Activated naive CD4-positive, alpha-beta T cell treated with anti-CD3 and anti-CD28 coated beads for 36 hours (primary cell): Measurements from ENCODE around the gene OR10J4. TPM values are rescaled to one million over a fixed set of nuclear protein-coding genes. Genes with fewer than 3 reads are reported as not detected.

Experiments
- CTCF ChIA-PET: fragments of 350-600 bp; sonication (Branson Sonifier 250); formaldehyde crosslinking; loops from one replicate; lab custom pipeline; 2021; ENCODE audit warnings: antibody characterized with exemption; lab: Charles Lee
- DNase-seq: peaks from one replicate; pipeline ENCODE4 v3.0.0-alpha.2; 2020
- H3K27ac Mint-ChIP-seq: one replicate; pipeline ENCODE4 v1.8.0; 2021; ENCODE audit warnings: mild to moderate bottlenecking, mixed read lengths
- H3K27me3 Mint-ChIP-seq: one replicate; pipeline ENCODE4 v1.8.0; 2021; ENCODE audit warnings: low read depth, mixed read lengths
- H3K36me3 Mint-ChIP-seq: one replicate; pipeline ENCODE4 v1.8.0; 2021; ENCODE audit warnings: low read depth, mixed read lengths
- H3K4me1 Mint-ChIP-seq: one replicate; pipeline ENCODE4 v1.8.0; 2021; ENCODE audit warnings: low read depth, mixed read lengths
- H3K4me3 Mint-ChIP-seq: one replicate; pipeline ENCODE4 v1.8.0; 2021; ENCODE audit warnings: mild to moderate bottlenecking, moderate library complexity, mixed read lengths
- H3K9me3 Mint-ChIP-seq: one replicate; pipeline ENCODE4 v1.8.0; 2021; ENCODE audit warnings: mixed read lengths
- intact Hi-C: fragments of 100-400 bp; cut with micrococcal nuclease; formaldehyde crosslinking; loops from one replicate; pipeline ENCODE4 v1.15.1; 2023
- total RNA-seq, 2 experiments: library from RNA; stranded (reverse); gene quantifications; one replicate each; pipeline ENCODE4 v1.2.3, GENCODE V29; 2021

OR10J4 gene
- total RNA-seq: not detected

DNA sequence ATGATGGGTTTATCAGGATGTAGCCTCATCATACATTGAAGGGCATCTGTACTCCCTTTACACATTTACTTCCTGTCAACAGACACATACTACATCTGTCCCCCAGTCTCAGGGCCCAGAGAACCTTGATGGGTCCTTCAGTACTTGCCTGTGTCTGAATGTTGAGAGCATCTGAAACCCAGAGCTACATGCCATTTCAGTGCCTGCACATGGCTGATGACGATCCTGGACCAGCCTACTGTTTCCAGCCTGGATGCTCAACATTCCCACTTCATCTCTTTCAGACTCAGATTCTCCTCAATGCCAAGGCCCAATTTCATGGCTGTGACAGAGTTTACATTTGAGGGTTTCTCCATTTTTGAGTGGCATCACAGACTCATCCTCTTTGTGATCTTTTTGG, at the start of gene OR10J4:
Gene OR10J4, plus strand, starts transcription at position 301 of the 400 bp plus-strand sequence.
- DNase-seq: no peak
- Mint-ChIP-seq H3K4me3 (no peak within 1 kb of the TSS), H3K27me3 (peaks cover 5% of the 10 kb centered on the region), H3K36me3 (no peaks in the 10 kb centered on the region), H3K9me3 (no peaks in the 10 kb centered on the region), H3K27ac (no peak within 1 kb of the TSS), H3K4me1 (no peaks in the 10 kb centered on the region)
- intact Hi-C loops: no loop called here
- CTCF ChIA-PET: no interaction called here

GRCh38 chr1:159406821-159407220, 25.2 kb upstream of the OR10J4 start:
- intact Hi-C loops: no loop called here
- H3K9me3 Mint-ChIP-seq: no peaks in the 10 kb centered on the region
- CTCF ChIA-PET: no interaction called here

GRCh38 chr1:159408862-159409400, 23.1 kb upstream of the OR10J4 start:
- H3K9me3 Mint-ChIP-seq: peaks cover 1% of the 10 kb centered on the region
- intact Hi-C loops: no loop called here
- no peak overlapping the region for H3K27ac Mint-ChIP-seq
- H3K36me3 Mint-ChIP-seq: no peaks in the 10 kb centered on the region
- H3K4me3 Mint-ChIP-seq: no peak overlapping the region
- no peak for DNase-seq
- no peaks in the 10 kb centered on the region for H3K4me1 Mint-ChIP-seq
- CTCF ChIA-PET: no interaction called here
- no peaks in the 10 kb centered on the region for H3K27me3 Mint-ChIP-seq

More at GRCh38 chr1:159406821-159407220, 25.2 kb upstream of the OR10J4 start:
- Mint-ChIP-seq H3K4me3 (no peak overlapping the region), H3K4me1 (no peaks in the 10 kb centered on the region), H3K27me3 (no peaks in the 10 kb centered on the region), H3K27ac (no peak overlapping the region), H3K36me3 (no peaks in the 10 kb centered on the region)
- DNase-seq: no peak

GRCh38 chr1:159421821-159422220, 10.2 kb upstream of the OR10J4 start:
- DNase-seq: no peak
- intact Hi-C loops: no loop called here
- no peak overlapping the region for H3K27ac Mint-ChIP-seq
- peaks cover 2% of the 10 kb centered on the region for H3K36me3 Mint-ChIP-seq
- H3K9me3 Mint-ChIP-seq: peaks cover 17% of the 10 kb centered on the region
- no peaks in the 10 kb centered on the region for H3K4me1 Mint-ChIP-seq
- CTCF ChIA-PET: interaction anchor here (0.8 kb wide), 1 partner anchor 54 kb away, joined by 3 read pairs; no protein-coding TSS in a partner anchor
- peaks cover 2% of the 10 kb centered on the region for H3K27me3 Mint-ChIP-seq
- no peak overlapping the region for H3K4me3 Mint-ChIP-seq

DNA sequence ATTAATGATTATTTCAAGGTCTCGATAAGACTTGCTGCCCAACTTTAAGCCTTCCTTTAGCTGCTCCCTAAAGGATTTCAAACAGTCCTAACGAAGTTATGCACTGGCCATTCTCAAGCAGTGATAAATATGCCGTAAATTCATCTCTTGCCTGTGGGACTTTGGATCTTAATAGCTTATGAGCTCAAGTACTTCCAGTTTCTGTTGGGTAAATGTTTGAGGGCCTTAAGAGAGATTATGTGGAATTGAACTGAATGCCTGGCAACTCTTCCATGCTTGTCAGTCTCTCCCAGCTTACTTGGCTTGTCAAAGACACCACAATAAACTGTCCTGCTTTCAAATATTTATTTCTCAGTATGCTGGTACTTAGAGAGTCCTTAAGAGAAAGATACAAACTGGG, 3.5 kb upstream of the OR10J4 start:
- intact Hi-C loops: no loop called here
- Mint-ChIP-seq H3K9me3 (no peaks in the 10 kb centered on the region), H3K27ac (no peak overlapping the region), H3K4me3 (no peak overlapping the region), H3K4me1 (no peaks in the 10 kb centered on the region), H3K36me3 (no peaks in the 10 kb centered on the region), H3K27me3 (no peaks in the 10 kb centered on the region)
- DNase-seq: no peak
- CTCF ChIA-PET: no interaction called here

DNA sequence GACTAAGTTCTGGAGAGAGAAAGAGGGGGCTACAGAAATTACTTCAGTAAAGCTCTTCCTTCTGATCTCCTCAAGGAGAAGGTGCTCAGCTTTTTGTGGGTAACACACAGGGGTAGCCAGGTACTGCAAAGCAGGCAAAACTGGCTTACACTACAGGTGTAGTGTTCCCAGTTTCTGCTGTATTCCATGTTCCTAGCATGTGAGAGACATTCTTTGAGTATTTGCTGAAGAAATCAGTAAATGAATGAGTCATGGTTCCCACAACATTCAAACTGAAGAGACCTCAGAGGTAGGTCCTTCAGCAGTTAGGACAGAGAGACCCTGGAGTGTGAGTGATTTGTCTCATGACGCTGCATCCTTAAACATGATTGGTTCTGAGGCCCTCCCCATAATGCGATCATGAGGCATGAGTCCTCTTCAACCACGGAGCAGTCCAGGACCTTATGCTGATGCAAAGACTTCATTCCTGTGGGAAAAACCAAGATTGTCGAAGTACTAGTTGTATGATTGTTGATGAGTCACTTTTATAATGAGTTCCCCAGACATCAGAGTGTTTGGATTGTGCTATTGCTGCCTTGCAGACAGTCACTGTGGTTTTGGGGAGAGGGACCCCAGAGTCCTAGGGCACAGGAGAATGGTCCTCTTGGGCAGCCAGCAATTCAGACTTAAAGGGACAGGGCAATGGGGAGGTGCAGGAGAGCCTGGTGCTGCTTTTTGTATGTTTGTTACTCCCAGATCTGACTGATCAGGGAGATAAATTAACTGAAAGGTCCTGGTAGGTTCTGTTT, 2.7 kb upstream of the OR10J4 start:
- intact Hi-C loops: no loop called here
- CTCF ChIA-PET: no interaction called here
- DNase-seq: no peak
- Mint-ChIP-seq H3K27ac (no peak overlapping the region), H3K36me3 (no peaks in the 10 kb centered on the region), H3K4me1 (no peaks in the 10 kb centered on the region), H3K27me3 (no peaks in the 10 kb centered on the region), H3K9me3 (no peaks in the 10 kb centered on the region), H3K4me3 (no peak overlapping the region)

DNA sequence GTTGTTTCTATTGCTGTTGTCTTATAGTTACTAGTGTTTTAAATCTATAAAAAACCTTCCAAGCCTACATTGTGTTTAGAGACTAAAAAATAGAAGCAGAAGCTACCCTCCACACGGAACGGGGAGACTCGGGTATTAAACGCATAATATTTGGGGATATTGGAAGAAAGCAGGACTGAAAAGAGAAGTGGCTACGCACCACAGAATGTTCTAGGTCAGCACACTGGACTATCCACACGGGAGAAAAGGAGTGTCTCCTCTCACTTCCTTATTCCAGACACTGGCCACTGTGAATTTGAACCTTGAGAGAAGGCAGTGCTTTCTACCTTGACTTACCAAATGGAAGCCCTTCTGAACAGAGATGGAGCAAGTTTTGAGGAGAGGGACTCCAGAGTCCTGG, 1.0 kb upstream of the OR10J4 start:
- Mint-ChIP-seq H3K36me3 (no peaks in the 10 kb centered on the region), H3K4me3 (no peak overlapping the region), H3K9me3 (no peaks in the 10 kb centered on the region), H3K27me3 (peaks cover under 1% of the 10 kb centered on the region), H3K27ac (no peak overlapping the region), H3K4me1 (no peaks in the 10 kb centered on the region)
- DNase-seq: no peak
- CTCF ChIA-PET: no interaction called here
- intact Hi-C loops: no loop called here

GRCh38 chr1:159436469-159436868, 4.5 kb downstream of the OR10J4 start:
- no peak overlapping the region for H3K27ac Mint-ChIP-seq
- intact Hi-C loops: no loop called here
- DNase-seq: no peak
- no peaks in the 10 kb centered on the region for H3K9me3 Mint-ChIP-seq
- H3K4me1 Mint-ChIP-seq: no peaks in the 10 kb centered on the region
- H3K36me3 Mint-ChIP-seq: no peaks in the 10 kb centered on the region
- CTCF ChIA-PET: no interaction called here
- H3K27me3 Mint-ChIP-seq: peaks cover 13% of the 10 kb centered on the region
- no peak overlapping the region for H3K4me3 Mint-ChIP-seq

GRCh38 chr1:159439422-159439821, 7.4 kb downstream of the OR10J4 start, which contains the start of gene OR10J1:
TSS of gene OR10J1 (plus strand) at chr1:159439722. CDS start at chr1:159439792, 70 bp downstream.
- Mint-ChIP-seq H3K27me3 (peaks cover 18% of the 10 kb centered on the region), H3K27ac (no peak within 1 kb of the TSS), H3K4me1 (no peaks in the 10 kb centered on the region), H3K9me3 (no peaks in the 10 kb centered on the region), H3K36me3 (no peaks in the 10 kb centered on the region), H3K4me3 (no peak within 1 kb of the TSS)
- no peak for DNase-seq
- intact Hi-C loops: no loop called here
- CTCF ChIA-PET: no interaction called here

GRCh38 chr1:159441360-159441759, 9.4 kb downstream of the OR10J4 start:
- no peaks in the 10 kb centered on the region for H3K4me1 Mint-ChIP-seq
- no peaks in the 10 kb centered on the region for H3K36me3 Mint-ChIP-seq
- DNase-seq: no peak
- peaks cover 13% of the 10 kb centered on the region for H3K27me3 Mint-ChIP-seq
- no peaks in the 10 kb centered on the region for H3K9me3 Mint-ChIP-seq
- H3K4me3 Mint-ChIP-seq: no peak overlapping the region
- intact Hi-C loops: no loop called here
- CTCF ChIA-PET: no interaction called here
- no peak overlapping the region for H3K27ac Mint-ChIP-seq

- Mint-ChIP-seq H3K36me3 (no peaks in the 10 kb centered on the region), H3K4me1 (no peaks in the 10 kb centered on the region), H3K4me3 (no peak overlapping the region), H3K9me3 (no peaks in the 10 kb centered on the region), H3K27me3 (peaks cover 13% of the 10 kb centered on the region), H3K27ac (no peak overlapping the region)
- CTCF ChIA-PET: no interaction called here
- no peak for DNase-seq
- intact Hi-C loops: no loop called here
These were observed 10.4 kb downstream of the OR10J4 start for GRCh38 chr1:159442428-159442827.

- H3K9me3 Mint-ChIP-seq: peaks cover 5% of the 10 kb centered on the region
- no peaks in the 10 kb centered on the region for H3K4me1 Mint-ChIP-seq
- no peak overlapping the region for H3K27ac Mint-ChIP-seq
- H3K27me3 Mint-ChIP-seq: peaks cover 9% of the 10 kb centered on the region
- intact Hi-C loops: no loop called here
- H3K36me3 Mint-ChIP-seq: no peaks in the 10 kb centered on the region
- no peak overlapping the region for H3K4me3 Mint-ChIP-seq
- no peak for DNase-seq
- CTCF ChIA-PET: no interaction called here
These were observed 11.2 kb downstream of the OR10J4 start for GRCh38 chr1:159443066-159443750.
